MM.1S (cell line): ENCODE data around the gene MRPS21.

Experiments used
- EZH2 ChIP-seq: fragments of 300-600 bp; sonication (generic); optimal IDR thresholded peaks from 2 replicates; pipeline ENCODE3; 2017; ENCODE audit warnings: low read depth, mild to moderate bottlenecking, antibody characterized with exemption, low read length, mixed read lengths
- EZH2phosphoT487 ChIP-seq: fragments of 300-600 bp; sonication (generic); IDR thresholded peaks from 2 replicates; pipeline ENCODE4 v1.6.1; 2018; ENCODE audit warnings: antibody characterized with exemption, low read length
- TF ChIP-seq, protein P1 (sequence below): fragments of 300-600 bp; sonication (generic); IDR thresholded peaks from 2 replicates; pipeline ENCODE4 v1.5.1; 2016; ENCODE audit warnings: antibody characterized with exemption, low read length, mixed read lengths

DNA sequence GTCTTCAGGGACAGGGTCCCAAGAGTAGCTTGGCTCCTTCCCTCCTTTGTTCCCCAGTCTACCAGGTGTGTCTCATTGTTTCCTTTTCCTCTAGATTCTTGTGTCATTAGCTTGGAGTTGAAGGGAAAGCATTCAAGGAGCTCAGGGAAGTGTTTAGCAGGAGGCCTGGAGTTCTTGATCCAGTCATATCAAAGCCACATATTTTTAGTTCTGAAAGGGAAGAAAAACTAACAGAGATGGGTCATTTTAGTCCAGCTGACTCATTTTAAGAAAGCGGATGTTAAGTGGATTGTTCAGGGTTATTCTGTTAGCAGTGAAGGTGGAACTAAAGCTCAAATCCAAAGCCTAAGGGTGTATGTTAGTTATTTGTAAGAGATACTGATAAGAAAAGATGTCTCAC lies 20.4 kb upstream of the MRPS21 start:
- no peak for TF ChIP-seq EZH2
- TF ChIP-seq, protein P1, sequence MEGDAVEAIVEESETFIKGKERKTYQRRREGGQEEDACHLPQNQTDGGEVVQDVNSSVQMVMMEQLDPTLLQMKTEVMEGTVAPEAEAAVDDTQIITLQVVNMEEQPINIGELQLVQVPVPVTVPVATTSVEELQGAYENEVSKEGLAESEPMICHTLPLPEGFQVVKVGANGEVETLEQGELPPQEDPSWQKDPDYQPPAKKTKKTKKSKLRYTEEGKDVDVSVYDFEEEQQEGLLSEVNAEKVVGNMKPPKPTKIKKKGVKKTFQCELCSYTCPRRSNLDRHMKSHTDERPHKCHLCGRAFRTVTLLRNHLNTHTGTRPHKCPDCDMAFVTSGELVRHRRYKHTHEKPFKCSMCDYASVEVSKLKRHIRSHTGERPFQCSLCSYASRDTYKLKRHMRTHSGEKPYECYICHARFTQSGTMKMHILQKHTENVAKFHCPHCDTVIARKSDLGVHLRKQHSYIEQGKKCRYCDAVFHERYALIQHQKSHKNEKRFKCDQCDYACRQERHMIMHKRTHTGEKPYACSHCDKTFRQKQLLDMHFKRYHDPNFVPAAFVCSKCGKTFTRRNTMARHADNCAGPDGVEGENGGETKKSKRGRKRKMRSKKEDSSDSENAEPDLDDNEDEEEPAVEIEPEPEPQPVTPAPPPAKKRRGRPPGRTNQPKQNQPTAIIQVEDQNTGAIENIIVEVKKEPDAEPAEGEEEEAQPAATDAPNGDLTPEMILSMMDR = no peak
- TF ChIP-seq EZH2phosphoT487 = no peak
